ENCODE data around the gene MARVELD2. TPM values are rescaled to one million over a fixed set of nuclear protein-coding genes. Genes with fewer than 3 reads are reported as not detected.

MARVELD2 gene
- total and polyA plus RNA-seq, 9 of the 15 experiments (the other 6 are each of a cell fraction or from before 2014, with no cell fraction given) = 0.03 to 0.29 (median 0.06) TPM; not detected in 3

DNA sequence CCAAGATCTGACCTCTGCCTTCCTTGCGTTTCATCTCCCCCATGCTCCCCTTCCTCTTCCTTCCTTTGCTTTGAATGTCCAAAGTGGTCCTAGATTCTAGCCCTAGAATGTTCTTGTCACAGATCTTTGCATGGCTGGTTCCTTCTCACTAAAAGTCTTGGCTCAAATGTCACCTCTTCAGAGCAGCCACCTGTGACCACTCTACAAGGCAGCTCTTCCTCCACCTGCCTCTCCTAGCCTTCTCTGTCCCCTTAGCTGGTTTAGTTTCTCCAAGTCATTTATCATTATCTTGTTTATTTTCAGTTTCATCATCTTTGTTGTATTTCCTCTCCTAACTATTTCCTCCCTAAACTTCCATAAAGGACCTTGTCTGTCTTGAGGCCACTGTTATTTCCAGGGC, 70.6 kb downstream of the MARVELD2 start (continued):
- TF ChIP-seq MGA (IDR thresholded peaks at IDR 0.05) (no peak), CBFA2T3 (IDR thresholded peaks at IDR 0.05) (no peak), RBBP5 (IDR thresholded peaks at IDR 0.05; ENCODE audit: borderline replicate concordance, insufficient read depth, low read length, poor library complexity, severe bottlenecking) (no peak), ZHX1 (conservative IDR thresholded peaks at IDR 0.05; ENCODE audit: low read length) (no peak), HDAC3 (IDR thresholded peaks at IDR 0.05; ENCODE audit: borderline replicate concordance, partially characterized antibody) (no peak), PRMT5 (CRISPR knock-in tag; IDR thresholded peaks at IDR 0.05) (no peak), CGGBP1 (CRISPR knock-in tag; IDR thresholded peaks at IDR 0.05) (no peak)

Data from K562 (cell line).